Cardiac septum (tissue), 1 donor: ENCODE data around the gene SNAPC1. TPM values are rescaled to one million over a fixed set of nuclear protein-coding genes. Genes with fewer than 3 reads are reported as not detected.

Experiments
- total RNA-seq: library from RNA; stranded (reverse); fragmentation: NEBNext Ultra II Directional; extraction: Animal tissue kit (Norgen Biotek cat#: 25700); gene quantifications from one replicate; pipeline ENCODE4 v1.2.1, GENCODE V29; 2021
- donor health status: DM: no; HTN: no; CAD: no.

Gene SNAPC1
- total RNA-seq, 1 donor from 2014 or later: 5.0 TPM

Other genes starting within 250 kb of the SNAPC1 start
- gene HIF1A, start 66.9 kb upstream of the SNAPC1 start, total RNA-seq: 73.2 TPM
- gene SYT16, start 50.3 kb downstream of the SNAPC1 start, total RNA-seq: 0.73 TPM